Spleen (tissue), 11 donors: ENCODE measurements around the gene GJC2. TPM values are rescaled to one million over a fixed set of nuclear protein-coding genes. Genes with fewer than 3 reads are reported as not detected.

Experiments used
- DNase-seq: peaks from one replicate; pipeline ENCODE4 v3.0.0-alpha.2; 2020
- H3K27ac ChIP-seq, 8 donors: fragments of 200-600 bp; sonication (generic) in 7 of 8; 1 replicate in 4 of 8; 2 replicates in 4 of 8; pipeline versions ENCODE4 v1.5.0 to v1.8.0; 2016 to 2021; ENCODE audit warnings: inconsistent platforms in 4 of 8, mild to moderate bottlenecking in 4 of 8, moderate library complexity in 1 of 8
- H3K27me3 ChIP-seq, 7 donors: fragments of 200-600 bp; sonication (generic) in 6 of 7; replicated peaks in 1 of 7; 1 replicate in 4 of 7; 2 replicates in 3 of 7; pipeline versions ENCODE4 v1.5.0 to v1.8.0; 2016 to 2021; ENCODE audit warnings: inconsistent platforms in 3 of 7, mild to moderate bottlenecking in 1 of 7
- H3K36me3 ChIP-seq, 6 donors: fragments of 200-600 bp; sonication (generic) in 5 of 6; 1 replicate in 4 of 6; 2 replicates in 2 of 6; pipeline versions ENCODE4 v1.5.0 to v1.8.0; 2016 to 2021; ENCODE audit warnings: inconsistent platforms in 2 of 6
- H3K4me1 ChIP-seq, 6 donors: fragments of 200-600 bp; sonication (generic) in 5 of 6; 1 replicate in 3 of 6; 2 replicates in 3 of 6; pipeline versions ENCODE4 v1.5.0 to v1.8.0; 2016 to 2021; ENCODE audit warnings: inconsistent platforms in 3 of 6
- H3K4me3 ChIP-seq, 8 donors: fragments of 200-600 bp; sonication (generic) in 7 of 8; 1 replicate in 4 of 8; 2 replicates in 4 of 8; pipeline versions ENCODE4 v1.5.0 to v1.8.0; 2016 to 2021; ENCODE audit warnings: inconsistent platforms in 4 of 8, mild to moderate bottlenecking in 4 of 8, moderate library complexity in 2 of 8
- H3K9me3 ChIP-seq, 8 donors: fragments of 200-600 bp; sonication (generic) in 7 of 8; 1 replicate in 4 of 8; 2 replicates in 4 of 8; pipeline versions ENCODE4 v1.5.0 to v1.8.0; 2016 to 2021; ENCODE audit warnings: inconsistent platforms in 4 of 8
- POLR2A ChIP-seq, 3 donors: fragments of 450-650 bp; IDR thresholded peaks; one replicate each; pipeline ENCODE4 v1.5.1; 2017; ENCODE audit warnings: antibody characterized with exemption in 3 of 3, mild to moderate bottlenecking in 1 of 3
- POLR2AphosphoS5 ChIP-seq, 3 donors: sonication (generic); formaldehyde crosslinking; IDR thresholded peaks; one replicate each; pipeline ENCODE4 v1.5.1; 2017; ENCODE audit warnings: antibody characterized with exemption in 3 of 3
- WGBS, 5 donors: extraction: QIAGEN DNeasy Blood & Tissue Kit in 3 of 5; methylation state at CpG; one replicate each; pipeline versions ENCODE4 v1.1.5 to v1.1.7; 2013 to 2018; 5-methylcytosine and 5-hydroxymethylcytosine counted together
- intact Hi-C: fragments of 100-400 bp; cut with DNase I; formaldehyde crosslinking; loops from one replicate; pipeline ENCODE4 v1.15.0; 2023; ENCODE audit warnings: low total_unique reads
- polyA plus RNA-seq, 3 donors: library from polyadenylated mRNA; stranded (reverse); fragments of 200-250 nt; gene quantifications; one replicate each; pipeline ENCODE4 v1.2.1, GENCODE V29; 2013
- total RNA-seq, 7 donors: library from RNA; depleted of rRNA in 3 of 7; stranded (reverse); fragments of >200 nt in 3 of 7; fragmentation: NEBNext Ultra II Directional in 4 of 7; extraction: Animal tissue kit (Norgen Biotek cat#: 25700) in 4 of 7; gene quantifications; one replicate each; pipeline versions ENCODE4 v1.1.0 to v1.2.1, GENCODE V29; 2016 to 2021
- TF ChIP-seq, protein P1 (sequence below), 11 experiments: fragments of 200-600 bp in 7 of 11; fragments of 450-650 bp in 4 of 11; sonication (generic) in 4 of 11; IDR thresholded peaks in 8 of 11; conservative IDR thresholded peaks in 3 of 11; 1 replicate in 7 of 11; 2 replicates in 4 of 11; pipeline versions ENCODE4 v1.4.0 to v1.8.0; 2016 to 2021; ENCODE audit warnings: antibody characterized with exemption in 11 of 11, inconsistent platforms in 4 of 11, mild to moderate bottlenecking in 1 of 11
- donor health status: healthy with polysubstance abuse.
- donor health status: DM: no; HTN: no; CAD: no; lungs with moderate emphysema.
- donor health status: DM: no; HTN: no; CAD: no.
- donor health status: Bipolar disorder and iron deficiency.
- donor health status: healthy.
- donor health status: DM: no; HTN: no; CAD: no.
- donor health status: DM: yes; HTN: yes; CAD: no.

GJC2 gene
- total and polyA plus RNA-seq, 10 donors, result 0.35 to 3.5 (median 1.3) TPM

DNA sequence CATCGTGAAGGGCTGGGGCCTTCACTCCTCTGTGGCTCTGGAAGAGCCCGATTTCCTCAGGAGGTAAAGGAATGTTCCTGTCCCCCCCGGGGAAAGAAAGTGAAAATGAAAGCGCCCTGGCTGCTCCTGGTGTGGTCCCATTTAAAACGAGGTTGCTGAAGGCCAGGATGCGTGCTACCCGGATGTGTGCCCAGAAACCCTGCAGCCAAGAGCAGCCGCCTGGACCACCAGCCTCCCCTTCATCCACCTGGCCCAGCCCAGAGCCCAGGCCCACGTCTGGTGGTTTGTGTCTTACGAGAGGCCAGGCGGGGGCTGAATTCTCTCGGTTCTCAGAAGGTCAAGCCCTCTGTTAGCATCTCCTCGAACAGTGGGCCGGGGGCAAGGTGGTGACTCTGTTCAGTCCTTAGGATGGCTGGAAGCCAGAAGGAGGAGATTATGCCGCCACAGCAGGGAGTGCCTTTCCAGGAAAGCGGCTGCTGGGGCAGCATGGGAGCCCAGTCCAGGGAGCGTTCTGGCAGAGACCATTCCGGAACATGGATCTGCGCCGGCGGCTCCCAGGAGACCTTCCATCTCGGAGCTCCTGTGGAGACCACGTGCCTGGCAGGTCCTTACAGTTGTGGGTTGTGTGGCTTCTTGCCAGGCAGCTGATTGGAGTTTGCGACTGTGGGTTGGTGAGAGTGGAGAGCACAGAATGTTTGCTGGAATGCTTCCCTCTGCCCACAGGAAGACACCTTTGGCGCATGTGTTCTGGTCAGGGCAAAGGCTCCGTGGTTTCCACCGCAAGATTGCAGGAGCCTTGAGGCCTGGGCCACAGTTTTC lies 8.3 kb upstream of the GJC2 start:
- intact Hi-C loops, result no loop called here
- Histone ChIP-seq H3K27ac (peak overlapping the region; percentile 94 to 99 (median 98)), H3K4me1 (peaks cover 28 to 88% (median 62%) of the 10 kb centered on the region in 6 donors), H3K27me3 (no peaks in the 10 kb centered on the region), H3K4me3 (peak overlapping the region; percentile 64 to 90 (median 80)), H3K9me3 (no peaks in the 10 kb centered on the region), H3K36me3 (peaks cover 0 to 44% (median 13%) of the 10 kb centered on the region in 6 donors)
- WGBS, 5 donors, result 33 to 48% (median 43%) methylated on average over 20 to 27 of the region's 27 CpGs
- peak; percentile 88 for DNase-seq
- TF ChIP-seq POLR2A (IDR thresholded peaks at IDR 0.05), result no peak
- TF ChIP-seq POLR2AphosphoS5 (IDR thresholded peaks at IDR 0.05), result peak in 2 of 3 donors; percentile 21 to 43

DNA sequence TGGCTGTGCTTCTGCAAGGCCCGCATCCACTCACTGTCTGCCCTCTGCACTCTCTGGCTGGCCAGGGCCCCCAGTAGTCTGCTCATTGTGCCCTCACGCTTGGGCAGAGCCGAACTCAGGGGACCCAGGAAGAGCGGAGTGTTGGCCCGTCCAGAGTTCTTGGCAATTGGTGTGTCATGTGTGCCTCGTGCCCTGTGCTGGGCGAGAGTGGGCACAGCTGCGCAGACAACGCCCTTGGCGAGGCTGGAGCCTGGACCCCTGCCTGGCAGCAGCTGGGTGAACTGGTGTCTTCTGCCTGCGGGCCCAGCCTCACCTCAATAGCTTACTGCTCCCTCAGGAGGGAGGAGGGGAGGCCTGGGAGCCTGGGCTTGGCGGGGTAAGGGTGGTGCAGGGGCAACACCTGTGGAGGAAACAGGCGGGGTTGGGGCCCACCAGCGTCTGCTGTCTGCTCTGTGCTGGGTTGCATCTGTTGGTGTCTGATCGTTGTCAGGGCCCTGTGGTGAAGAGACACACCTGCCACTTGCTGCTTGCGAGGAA lies 7.5 kb upstream of the GJC2 start:
- Histone ChIP-seq H3K27me3 (no peaks in the 10 kb centered on the region), H3K4me3 (peak overlapping the region in 6 of 8 donors; percentile 74 to 90 (median 80)), H3K27ac (peak overlapping the region in 7 of 8 donors; percentile 36 to 99 (median 98)), H3K36me3 (peaks cover 0 to 52% (median 21%) of the 10 kb centered on the region in 6 donors), H3K4me1 (peaks cover 28 to 88% (median 63%) of the 10 kb centered on the region in 6 donors), H3K9me3 (no peaks in the 10 kb centered on the region)
- peak; percentile 82 for DNase-seq
- 71 to 81% (median 76%) methylated on average over 10 to 16 of the region's 16 CpGs for WGBS, 5 donors
- intact Hi-C loops, result no loop called here
- TF ChIP-seq, protein P1, sequence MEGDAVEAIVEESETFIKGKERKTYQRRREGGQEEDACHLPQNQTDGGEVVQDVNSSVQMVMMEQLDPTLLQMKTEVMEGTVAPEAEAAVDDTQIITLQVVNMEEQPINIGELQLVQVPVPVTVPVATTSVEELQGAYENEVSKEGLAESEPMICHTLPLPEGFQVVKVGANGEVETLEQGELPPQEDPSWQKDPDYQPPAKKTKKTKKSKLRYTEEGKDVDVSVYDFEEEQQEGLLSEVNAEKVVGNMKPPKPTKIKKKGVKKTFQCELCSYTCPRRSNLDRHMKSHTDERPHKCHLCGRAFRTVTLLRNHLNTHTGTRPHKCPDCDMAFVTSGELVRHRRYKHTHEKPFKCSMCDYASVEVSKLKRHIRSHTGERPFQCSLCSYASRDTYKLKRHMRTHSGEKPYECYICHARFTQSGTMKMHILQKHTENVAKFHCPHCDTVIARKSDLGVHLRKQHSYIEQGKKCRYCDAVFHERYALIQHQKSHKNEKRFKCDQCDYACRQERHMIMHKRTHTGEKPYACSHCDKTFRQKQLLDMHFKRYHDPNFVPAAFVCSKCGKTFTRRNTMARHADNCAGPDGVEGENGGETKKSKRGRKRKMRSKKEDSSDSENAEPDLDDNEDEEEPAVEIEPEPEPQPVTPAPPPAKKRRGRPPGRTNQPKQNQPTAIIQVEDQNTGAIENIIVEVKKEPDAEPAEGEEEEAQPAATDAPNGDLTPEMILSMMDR (IDR thresholded peaks at IDR 0.05 in 8 of 11, conservative IDR thresholded peaks at IDR 0.05 in 3 of 11), result no peak
- peak in 1 of 3 donors; percentile 32 for TF ChIP-seq POLR2AphosphoS5 (IDR thresholded peaks at IDR 0.05)

DNA sequence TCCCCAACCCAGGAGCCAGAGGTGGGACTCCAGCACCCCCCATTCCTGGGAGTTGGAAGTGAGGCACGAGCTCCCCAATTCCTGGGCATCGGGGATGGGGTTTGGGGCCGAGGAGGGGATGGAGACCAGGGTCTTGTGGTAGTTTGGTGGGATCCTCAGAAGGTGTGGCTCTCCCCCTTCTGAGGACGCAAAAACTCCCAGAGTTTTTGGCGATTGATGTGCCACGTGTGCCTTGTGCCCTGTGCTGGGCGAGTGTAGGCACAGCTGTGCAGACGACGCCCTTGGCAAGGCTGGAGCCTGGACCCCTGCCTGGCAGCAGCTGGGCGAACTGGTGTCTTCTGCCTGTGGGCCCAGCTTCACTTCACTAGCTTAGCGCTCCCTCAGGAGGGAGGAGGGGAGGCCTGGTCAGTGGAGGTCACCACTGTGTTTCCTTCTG lies 7.0 kb upstream of the GJC2 start:
- H3K4me3 ChIP-seq, result peak overlapping the region in 1 of 8 donors; percentile 90
- TF ChIP-seq POLR2A (IDR thresholded peaks at IDR 0.05) (no peak), POLR2AphosphoS5 (IDR thresholded peaks at IDR 0.05) (no peak)
- TF ChIP-seq, protein P1 (IDR thresholded peaks at IDR 0.05 in 8 of 11, conservative IDR thresholded peaks at IDR 0.05 in 3 of 11), result no peak
- no peaks in the 10 kb centered on the region for H3K27me3 ChIP-seq
- DNase-seq, result no peak
- no peaks in the 10 kb centered on the region for H3K9me3 ChIP-seq
- H3K27ac ChIP-seq, result peak overlapping the region in 5 of 8 donors; percentile 36 to 99 (median 98)
- peaks cover 0 to 57% (median 26%) of the 10 kb centered on the region in 6 donors for H3K36me3 ChIP-seq
- 71 to 91% (median 80%) methylated on average over 7 to 11 of the region's 11 CpGs for WGBS, 5 donors
- peaks cover 28 to 88% (median 61%) of the 10 kb centered on the region in 6 donors for H3K4me1 ChIP-seq
- intact Hi-C loops, result no loop called here

DNA sequence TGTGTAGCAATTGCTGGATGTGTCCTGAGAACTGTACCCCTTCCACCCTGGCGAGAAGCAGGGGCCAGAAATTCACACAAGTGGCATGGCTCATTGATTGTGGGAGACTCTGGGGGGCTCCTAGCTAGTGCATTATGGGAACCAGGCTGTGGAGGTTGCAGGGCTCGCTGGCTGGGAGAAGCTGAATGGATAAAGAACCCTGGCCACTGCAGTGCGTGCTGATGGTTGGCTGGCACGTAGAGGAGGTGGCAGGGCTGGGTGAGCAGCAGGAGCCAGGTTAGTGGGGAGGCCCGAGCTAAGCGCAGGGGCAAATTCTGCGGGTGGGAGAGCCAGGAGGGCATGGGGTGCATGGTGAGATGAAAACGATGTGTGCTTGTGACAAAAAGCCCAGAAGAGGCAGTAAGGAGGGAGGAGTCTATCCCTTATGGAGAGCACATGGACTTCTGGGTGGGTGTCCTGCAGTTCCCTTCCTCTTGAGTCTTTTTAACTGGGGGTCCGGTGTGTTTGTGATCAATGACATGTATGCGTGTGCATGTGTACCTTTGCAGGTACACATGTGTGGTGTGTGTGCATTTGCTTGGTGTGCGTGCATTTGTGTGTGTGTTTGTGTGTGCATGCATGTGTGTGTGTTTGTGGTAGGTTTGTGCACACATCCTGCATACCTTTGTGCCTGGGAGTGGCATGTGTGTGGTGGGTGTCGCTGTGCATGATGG lies 6.1 kb upstream of the GJC2 start:
- intact Hi-C loops, result no loop called here
- 91 to 94% (median 91%) methylated on average over 12 of the region's 12 CpGs for WGBS, 5 donors
- H3K4me1 ChIP-seq, result peaks cover 36 to 90% (median 66%) of the 10 kb centered on the region in 6 donors

More for the DNA sequence above, 6.1 kb upstream of the GJC2 start:
- Histone ChIP-seq H3K9me3 (no peaks in the 10 kb centered on the region), H3K4me3 (no peak overlapping the region), H3K36me3 (peaks cover 0 to 66% (median 35%) of the 10 kb centered on the region in 6 donors), H3K27ac (peak overlapping the region in 1 of 8 donors; percentile 99), H3K27me3 (no peaks in the 10 kb centered on the region)
- DNase-seq, result no peak
- TF ChIP-seq, protein P1 (IDR thresholded peaks at IDR 0.05 in 8 of 11, conservative IDR thresholded peaks at IDR 0.05 in 3 of 11), result no peak
- no peak for TF ChIP-seq POLR2AphosphoS5 (IDR thresholded peaks at IDR 0.05)
- no peak for TF ChIP-seq POLR2A (IDR thresholded peaks at IDR 0.05)
